A549 (cell line): ENCODE results near the gene GRIA1. TPM values are rescaled to one million over a fixed set of nuclear protein-coding genes. Genes with fewer than 3 reads are reported as not detected.

Experiments used
- ATAC-seq, 2 experiments: fragments of 200-7000 bp in 1 of 2; fragments of >200 bp in 1 of 2; cut with Nextera tagmentation in 1 of 2; cut with Tn5 transposase in 1 of 2; 3 replicates each; pipeline versions ENCODE4 v1.8.0 to v1.9.1; 2018 to 2020; ENCODE audit warnings: mild to moderate bottlenecking in 1 of 2, moderate library complexity in 1 of 2
- CTCF ChIA-PET: fragments of 300-600 bp; sonication (Branson Sonifier 250); formaldehyde crosslinking; extraction: SDS; loops from one replicate; lab custom pipeline; 2021; ENCODE audit warnings: antibody characterized with exemption, inconsistent platforms; lab: Yijun Ruan, JAX
- POLR2A ChIA-PET: fragments of 350-600 bp; formaldehyde crosslinking; extraction: SDS; loops from one replicate; lab custom pipeline; 2021; ENCODE audit warnings: antibody characterized with exemption, inconsistent platforms; lab: Yijun Ruan, JAX
- DNase-seq, 2 experiments: peaks; one replicate each; pipeline versions ENCODE4 v3.0.0 to v3.0.0-alpha.2; 2011 to 2016; ENCODE audit warnings: low read depth in 1 of 2, low spot score in 1 of 2
- FAIRE-seq: peaks from 2 replicates; lab custom pipeline; 2011; peaks lifted over from hg19 to GRCh38; lab: Jason Lieb, UNC
- H3K27ac ChIP-seq, 2 experiments: fragments of >200 bp; sonication (Bioruptor Twin); formaldehyde crosslinking; 3 replicates each; pipeline ENCODE4 v1.5.1; 2016 to 2017
- H3K4me1 ChIP-seq: fragments of >200 bp; sonication (Bioruptor Twin); formaldehyde crosslinking; 3 replicates; pipeline ENCODE4 v1.6.1; 2016
- H3K4me2 ChIP-seq: fragments of >200 bp; sonication (Bioruptor Twin); formaldehyde crosslinking; 3 replicates; pipeline ENCODE4 v1.6.1; 2016
- H3K4me3 ChIP-seq: fragments of >200 bp; sonication (Bioruptor Twin); formaldehyde crosslinking; 3 replicates; pipeline ENCODE4 v1.5.1; 2016
- H3K9me3 ChIP-seq: fragments of >200 bp; sonication (Bioruptor Twin); formaldehyde crosslinking; 3 replicates; pipeline ENCODE4 v1.6.1; 2016
- CBX8 ChIP-seq: fragments of 200-600 bp; sonication (generic); IDR thresholded peaks from 2 replicates; pipeline ENCODE4 v1.6.1; 2016
- CHD4 ChIP-seq: fragments of 200-600 bp; sonication (generic); IDR thresholded peaks from 2 replicates; pipeline ENCODE4 v1.6.1; 2016; ENCODE audit warnings: antibody characterized with exemption, mild to moderate bottlenecking, borderline replicate concordance
- EHF ChIP-seq: fragments of 250-450 bp; sonication (Bioruptor Pico); IDR thresholded peaks from 2 replicates; pipeline ENCODE4 v1.5.0; 2020; ENCODE audit warnings: mild to moderate bottlenecking
- EP300 ChIP-seq, 2 experiments: fragments of >200 bp; sonication (Bioruptor Twin); formaldehyde crosslinking; IDR thresholded peaks; 2 replicates in 1 of 2; 3 replicates in 1 of 2; pipeline ENCODE4 v1.6.1; 2016 to 2017
- ESRRA ChIP-seq: fragments of 150-350 bp; IDR thresholded peaks from 2 replicates; pipeline ENCODE4 v1.6.1; 2014; ENCODE audit warnings: mild to moderate bottlenecking, low read length, borderline replicate concordance
- FOXS1 ChIP-seq: fragments of 250-450 bp; sonication (Bioruptor Pico); IDR thresholded peaks from 2 replicates; pipeline ENCODE4 v1.5.0; 2020; ENCODE audit warnings: mild to moderate bottlenecking, moderate library complexity
- HOXA7 ChIP-seq: fragments of 250-450 bp; sonication (Bioruptor Pico); IDR thresholded peaks from 2 replicates; pipeline ENCODE4 v1.5.0; 2020; ENCODE audit warnings: mild to moderate bottlenecking, moderate library complexity
- JUNB ChIP-seq: fragments of >200 bp; sonication (Bioruptor Twin); formaldehyde crosslinking; IDR thresholded peaks from 2 replicates; pipeline ENCODE4 v1.6.1; 2016
- KDM5A ChIP-seq: fragments of 200-600 bp; sonication (generic); IDR thresholded peaks from 2 replicates; pipeline ENCODE4 v1.6.1; 2016; ENCODE audit warnings: antibody characterized with exemption, mild to moderate bottlenecking
- MAFK ChIP-seq: fragments of 450-650 bp; IDR thresholded peaks from 2 replicates; pipeline ENCODE4 v1.6.1; 2014; ENCODE audit not compliant: partially characterized antibody
- MAZ ChIP-seq: fragments of 150-350 bp; IDR thresholded peaks from 2 replicates; pipeline ENCODE4 v1.6.1; 2014; ENCODE audit warnings: antibody characterized with exemption, low read depth, low read length, borderline replicate concordance
- MYC ChIP-seq: IDR thresholded peaks from 2 replicates; pipeline ENCODE4 v1.6.1; 2012; ENCODE audit warnings: mild to moderate bottlenecking, inconsistent platforms, low read length, improper control_type of control experiment, borderline replicate concordance
- NFE2L2 ChIP-seq: fragments of 150-350 bp; conservative IDR thresholded peaks from 2 replicates; pipeline ENCODE4 v1.6.1; 2014; ENCODE audit warnings: low read length
- NPAS2 ChIP-seq: fragments of 250-450 bp; sonication (Bioruptor Pico); IDR thresholded peaks from 2 replicates; pipeline ENCODE4 v1.8.0; 2022; ENCODE audit warnings: mild to moderate bottlenecking, moderate library complexity, borderline replicate concordance
- NR3C1 ChIP-seq: fragments of >200 bp; sonication (Bioruptor Twin); formaldehyde crosslinking; IDR thresholded peaks from 3 replicates; pipeline ENCODE4 v1.6.1; 2017
- PHF8 ChIP-seq: fragments of 200-600 bp; sonication (generic); IDR thresholded peaks from 2 replicates; pipeline ENCODE4 v1.6.1; 2016; ENCODE audit warnings: low read depth, mild to moderate bottlenecking, antibody characterized with exemption, moderate library complexity, borderline replicate concordance
- POLR2A ChIP-seq: IDR thresholded peaks from 2 replicates; pipeline ENCODE4 v1.6.1; 2012; ENCODE audit warnings: mild to moderate bottlenecking, low read length
- RAD21 ChIP-seq, 2 experiments: fragments of >200 bp in 1 of 2; sonication (Bioruptor Twin) in 1 of 2; formaldehyde crosslinking in 1 of 2; IDR thresholded peaks in 1 of 2; conservative IDR thresholded peaks in 1 of 2; 2 replicates in 1 of 2; 3 replicates in 1 of 2; pipeline ENCODE4 v1.6.1; 2012 to 2018; ENCODE audit warnings: inconsistent platforms in 1 of 2
- RARB ChIP-seq: fragments of 250-450 bp; sonication (Bioruptor Pico); IDR thresholded peaks from 2 replicates; pipeline ENCODE4 v1.8.0; 2021; ENCODE audit warnings: mild to moderate bottlenecking, moderate library complexity
- RNF2 ChIP-seq: fragments of 200-600 bp; sonication (generic); IDR thresholded peaks from 2 replicates; pipeline ENCODE4 v1.6.1; 2016; ENCODE audit warnings: low read depth, mild to moderate bottlenecking, antibody characterized with exemption, moderate library complexity, borderline replicate concordance
- SMC3 ChIP-seq: fragments of >200 bp; sonication (Bioruptor Twin); formaldehyde crosslinking; IDR thresholded peaks from 3 replicates; pipeline ENCODE4 v1.6.1; 2018; ENCODE audit warnings: inconsistent platforms
- SREBF2 ChIP-seq: fragments of 450-650 bp; IDR thresholded peaks from 2 replicates; pipeline ENCODE4 v1.6.1; 2014; ENCODE audit warnings: mild to moderate bottlenecking, moderate library complexity
- TP53 ChIP-seq: fragments of 250-450 bp; sonication (Bioruptor Pico); IDR thresholded peaks from 2 replicates; pipeline ENCODE4 v1.5.0; 2021; ENCODE audit warnings: mild to moderate bottlenecking, moderate library complexity
- ZNF302 ChIP-seq: fragments of 250-450 bp; sonication (Bioruptor Pico); IDR thresholded peaks from 2 replicates; pipeline ENCODE4 v1.9.0; 2021; ENCODE audit warnings: inconsistent platforms, mild to moderate bottlenecking, moderate library complexity
- ZSCAN20 ChIP-seq: fragments of 250-450 bp; sonication (Bioruptor Pico); IDR thresholded peaks from 2 replicates; pipeline ENCODE4 v1.8.0; 2022; ENCODE audit warnings: mild to moderate bottlenecking, moderate library complexity
- WGBS: methylation state at CpG from one replicate; pipeline ENCODE4 v1.1.6; 2017; ENCODE audit errors: missing lambda C conversion rate; 5-methylcytosine and 5-hydroxymethylcytosine counted together
- polyA plus RNA-seq, 4 experiments: library from polyadenylated mRNA; depleted of rRNA in 3 of 4; stranded (reverse); fragments of >200 nt; fragmentation: RNase III in 1 of 4; extraction: RNeasy Plus Mini Kit Qiagen cat#74134 plus additional on column Dnase treatment in 1 of 4; gene quantifications; 2 replicates in 3 of 4; 3 replicates in 1 of 4; pipeline ENCODE4 v1.2.3, GENCODE V29; 2011 to 2017
- TF ChIP-seq, protein P1 (sequence below): fragments of >200 bp; sonication (Bioruptor Twin); formaldehyde crosslinking; IDR thresholded peaks from 3 replicates; pipeline ENCODE4 v1.6.1; 2016
- TF ChIP-seq, protein P2 (sequence below): IDR thresholded peaks from 2 replicates; pipeline ENCODE4 v1.6.1; 2012
- TF ChIP-seq, protein P3 (sequence below): fragments of 250-450 bp; sonication (Bioruptor Pico); IDR thresholded peaks from 2 replicates; pipeline ENCODE4 v1.5.0; 2020; ENCODE audit warnings: low read depth, mild to moderate bottlenecking, moderate library complexity
- TF ChIP-seq, protein P4 (sequence below): fragments of 150-350 bp; IDR thresholded peaks from 2 replicates; pipeline ENCODE4 v1.6.1; 2014; ENCODE audit warnings: low read depth, mild to moderate bottlenecking, low read length
- TF ChIP-seq, protein P5 (sequence below): IDR thresholded peaks from 2 replicates; pipeline ENCODE4 v1.6.1; 2012

The GRIA1 gene
- polyA plus RNA-seq, 2 of the 4 experiments (the other 2 are of a cell fraction): not detected

DNA sequence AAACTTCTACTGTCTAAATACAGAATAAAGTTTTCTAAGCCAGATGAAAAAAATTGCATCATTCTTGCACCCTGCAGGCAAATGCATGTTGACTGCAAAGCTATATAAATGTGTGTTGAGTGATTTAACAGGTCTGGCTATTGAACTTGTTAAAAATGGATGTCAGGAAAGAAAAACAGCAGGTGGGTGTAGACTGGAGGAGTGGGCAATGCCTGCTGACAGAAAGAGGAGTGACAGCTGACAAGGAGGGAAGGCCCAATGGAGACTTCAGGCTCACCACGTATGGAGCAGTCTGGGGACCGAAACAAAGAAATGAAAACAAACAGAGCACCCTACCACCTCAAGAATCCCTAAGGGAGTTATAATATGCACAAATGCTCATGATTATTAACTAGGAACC is 127.8 kb downstream of the GRIA1 start:
- CTCF ChIA-PET: no interaction called here
- DNase-seq: no peak
- 37% methylated on average over 2 of the region's 2 CpGs for WGBS
- TF ChIP-seq, protein P1, sequence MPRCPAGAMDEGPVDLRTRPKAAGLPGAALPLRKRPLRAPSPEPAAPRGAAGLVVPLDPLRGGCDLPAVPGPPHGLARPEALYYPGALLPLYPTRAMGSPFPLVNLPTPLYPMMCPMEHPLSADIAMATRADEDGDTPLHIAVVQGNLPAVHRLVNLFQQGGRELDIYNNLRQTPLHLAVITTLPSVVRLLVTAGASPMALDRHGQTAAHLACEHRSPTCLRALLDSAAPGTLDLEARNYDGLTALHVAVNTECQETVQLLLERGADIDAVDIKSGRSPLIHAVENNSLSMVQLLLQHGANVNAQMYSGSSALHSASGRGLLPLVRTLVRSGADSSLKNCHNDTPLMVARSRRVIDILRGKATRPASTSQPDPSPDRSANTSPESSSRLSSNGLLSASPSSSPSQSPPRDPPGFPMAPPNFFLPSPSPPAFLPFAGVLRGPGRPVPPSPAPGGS: no peak
- TF ChIP-seq NR3C1: no peak
- no peak for TF ChIP-seq MAZ
- TF ChIP-seq ESRRA: no peak
- TF ChIP-seq MAFK: no peak
- no peak for TF ChIP-seq RARB (CRISPR knock-in tag)
- TF ChIP-seq, protein P2, sequence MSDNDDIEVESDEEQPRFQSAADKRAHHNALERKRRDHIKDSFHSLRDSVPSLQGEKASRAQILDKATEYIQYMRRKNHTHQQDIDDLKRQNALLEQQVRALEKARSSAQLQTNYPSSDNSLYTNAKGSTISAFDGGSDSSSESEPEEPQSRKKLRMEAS: no peak
- no peak for TF ChIP-seq HOXA7
- TF ChIP-seq SREBF2: no peak
- no peak for TF ChIP-seq PHF8
- TF ChIP-seq EHF (CRISPR knock-in tag): no peak
- TF ChIP-seq, protein P3, sequence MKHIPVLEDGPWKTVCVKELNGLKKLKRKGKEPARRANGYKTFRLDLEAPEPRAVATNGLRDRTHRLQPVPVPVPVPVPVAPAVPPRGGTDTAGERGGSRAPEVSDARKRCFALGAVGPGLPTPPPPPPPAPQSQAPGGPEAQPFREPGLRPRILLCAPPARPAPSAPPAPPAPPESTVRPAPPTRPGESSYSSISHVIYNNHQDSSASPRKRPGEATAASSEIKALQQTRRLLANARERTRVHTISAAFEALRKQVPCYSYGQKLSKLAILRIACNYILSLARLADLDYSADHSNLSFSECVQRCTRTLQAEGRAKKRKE: no peak
- TF ChIP-seq CHD4: no peak
- TF ChIP-seq, protein P4, sequence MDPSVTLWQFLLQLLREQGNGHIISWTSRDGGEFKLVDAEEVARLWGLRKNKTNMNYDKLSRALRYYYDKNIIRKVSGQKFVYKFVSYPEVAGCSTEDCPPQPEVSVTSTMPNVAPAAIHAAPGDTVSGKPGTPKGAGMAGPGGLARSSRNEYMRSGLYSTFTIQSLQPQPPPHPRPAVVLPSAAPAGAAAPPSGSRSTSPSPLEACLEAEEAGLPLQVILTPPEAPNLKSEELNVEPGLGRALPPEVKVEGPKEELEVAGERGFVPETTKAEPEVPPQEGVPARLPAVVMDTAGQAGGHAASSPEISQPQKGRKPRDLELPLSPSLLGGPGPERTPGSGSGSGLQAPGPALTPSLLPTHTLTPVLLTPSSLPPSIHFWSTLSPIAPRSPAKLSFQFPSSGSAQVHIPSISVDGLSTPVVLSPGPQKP: no peak
- TF ChIP-seq NFE2L2: no peak
- no peak for TF ChIP-seq POLR2A
- TF ChIP-seq TP53: no peak
- no peak for TF ChIP-seq RNF2
- TF ChIP-seq FOXS1 (CRISPR knock-in tag): no peak
- no peak for TF ChIP-seq JUNB
- TF ChIP-seq, all 56 proteins: peak for 0
- no peak for ATAC-seq
- Histone ChIP-seq H3K27ac (no peak overlapping the region), H3K4me1 (no peaks in the 10 kb centered on the region), H3K4me3 (no peak overlapping the region), H3K9me3 (no peaks in the 10 kb centered on the region), H3K4me2 (no peak overlapping the region)
- FAIRE-seq: no peak
- POLR2A ChIA-PET: no interaction called here

DNA sequence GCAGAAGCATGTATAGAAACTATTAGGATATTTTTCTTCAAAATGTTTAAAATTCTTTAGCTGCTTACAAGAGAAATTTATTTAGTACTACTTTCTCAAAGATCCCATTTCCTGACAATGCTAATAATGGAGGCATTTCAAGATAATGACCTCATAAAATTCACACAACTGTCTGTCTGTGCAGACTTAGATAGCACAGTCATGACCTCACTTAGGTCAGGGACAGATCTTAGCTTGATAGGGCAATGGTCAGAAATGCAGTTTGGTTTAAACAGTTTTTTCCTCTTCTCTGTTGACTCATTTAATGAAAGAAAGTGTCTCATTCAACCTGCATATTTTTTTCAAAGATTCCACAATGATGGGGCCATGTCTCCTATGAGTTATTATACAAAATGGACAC is 128.4 kb downstream of the GRIA1 start:
- ChIA-PET POLR2A (no interaction called here), CTCF (no interaction called here)
- DNase-seq (no peak), ATAC-seq (no peak), FAIRE-seq (no peak)
- H3K27ac ChIP-seq: no peak overlapping the region
- no peak overlapping the region for H3K4me2 ChIP-seq
- no peaks in the 10 kb centered on the region for H3K4me1 ChIP-seq
- no peak overlapping the region for H3K4me3 ChIP-seq
- H3K9me3 ChIP-seq: no peaks in the 10 kb centered on the region
- no peak for TF ChIP-seq RAD21 (conservative IDR thresholded peaks at IDR 0.05 in 1 of 2, IDR thresholded peaks at IDR 0.05 in 1 of 2)
- TF ChIP-seq CBX8: no peak
- no peak for TF ChIP-seq NPAS2 (CRISPR knock-in tag)
- TF ChIP-seq, protein P2: no peak
- no peak for TF ChIP-seq TP53
- no peak for TF ChIP-seq SMC3
- TF ChIP-seq MYC: no peak
- TF ChIP-seq RNF2: no peak
- TF ChIP-seq, protein P3: no peak
- TF ChIP-seq ZNF302 (CRISPR knock-in tag): no peak
- TF ChIP-seq KDM5A: no peak
- TF ChIP-seq ZSCAN20 (CRISPR knock-in tag): no peak
- no peak for TF ChIP-seq PHF8
- no peak for TF ChIP-seq EP300 (IDR thresholded peaks at IDR 0.05)
- TF ChIP-seq, protein P5, sequence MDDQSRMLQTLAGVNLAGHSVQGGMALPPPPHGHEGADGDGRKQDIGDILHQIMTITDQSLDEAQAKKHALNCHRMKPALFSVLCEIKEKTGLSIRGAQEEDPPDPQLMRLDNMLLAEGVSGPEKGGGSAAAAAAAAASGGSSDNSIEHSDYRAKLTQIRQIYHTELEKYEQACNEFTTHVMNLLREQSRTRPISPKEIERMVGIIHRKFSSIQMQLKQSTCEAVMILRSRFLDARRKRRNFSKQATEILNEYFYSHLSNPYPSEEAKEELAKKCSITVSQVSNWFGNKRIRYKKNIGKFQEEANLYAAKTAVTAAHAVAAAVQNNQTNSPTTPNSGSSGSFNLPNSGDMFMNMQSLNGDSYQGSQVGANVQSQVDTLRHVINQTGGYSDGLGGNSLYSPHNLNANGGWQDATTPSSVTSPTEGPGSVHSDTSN: no peak
- TF ChIP-seq, all 56 proteins: peak for 0
